GM12878 (cell line): ENCODE results near the gene KPNA1. TPM values are rescaled to one million over a fixed set of nuclear protein-coding genes. Genes with fewer than 3 reads are reported as not detected.

Source experiments
- ATAC-seq: fragments of 200-7000 bp; cut with Tn5 transposase; 3 replicates; pipeline ENCODE4 v1.9.1; 2020; ENCODE audit warnings: mild to moderate bottlenecking, moderate library complexity
- BruUV-seq: library from RNA; stranded (reverse); fragments of 400-500 nt; replicated peaks from 2 replicates; lab custom pipeline; 2021; lab: Mats Ljungman, UMichigan
- CTCF ChIA-PET: fragments of 300-600 bp; sonication (Branson Sonifier 250); formaldehyde crosslinking; extraction: SDS; loops from one replicate; lab custom pipeline; 2021; ENCODE audit warnings: inconsistent platforms; lab: Yijun Ruan, JAX
- POLR2A ChIA-PET: fragments of 350-600 bp; formaldehyde crosslinking; extraction: SDS; loops from one replicate; lab custom pipeline; 2021; ENCODE audit warnings: inconsistent platforms; lab: Charles Lee
- RAD21 ChIA-PET: fragments of 300-600 bp; sonication (Branson Sonifier 250); formaldehyde crosslinking; loops from one replicate; lab custom pipeline; 2023; ENCODE audit warnings: antibody characterized with exemption; ENCODE audit not compliant: unreplicated experiment; lab: Charles Lee
- SMC1A ChIA-PET: fragments of 300-600 bp; sonication (Branson Sonifier 250); formaldehyde crosslinking; loops from one replicate; lab custom pipeline; 2023; ENCODE audit not compliant: unreplicated experiment, uncharacterized antibody; lab: Charles Lee
- DNase-seq: peaks from one replicate; pipeline ENCODE4 v3.0.0-alpha.2; 2011; ENCODE audit warnings: low read depth, low spot score
- FAIRE-seq: peaks from 3 replicates; lab custom pipeline; 2011; peaks lifted over from hg19 to GRCh38; lab: Jason Lieb, UNC
- H2AFZ ChIP-seq: 2 replicates; pipeline ENCODE4 v1.6.0; 2011; ENCODE audit warnings: low read depth, low read length, control low read depth; ENCODE audit not compliant: control insufficient read depth
- H3K27ac ChIP-seq: 2 replicates; pipeline ENCODE4 v1.5.1; 2011; ENCODE audit warnings: control low read depth; ENCODE audit not compliant: control insufficient read depth, insufficient read depth
- H3K27me3 ChIP-seq, 2 experiments: replicated peaks in 1 of 2; 2 replicates each; pipeline versions ENCODE4 v1.6.0 to v1.6.1; 2011; ENCODE audit warnings: low read length in 1 of 2; ENCODE audit not compliant: control insufficient read depth in 2 of 2, insufficient read depth in 2 of 2
- H3K36me3 ChIP-seq, 2 experiments: 2 replicates each; pipeline ENCODE4 v1.5.1; 2011; ENCODE audit warnings: low read length in 1 of 2; ENCODE audit not compliant: control insufficient read depth in 2 of 2, insufficient read depth in 2 of 2
- H3K4me1 ChIP-seq: 2 replicates; pipeline ENCODE4 v1.6.1; 2011; ENCODE audit warnings: mild to moderate bottlenecking, low read length, moderate library complexity, mixed read lengths; ENCODE audit not compliant: control insufficient read depth, insufficient read depth
- H3K4me2 ChIP-seq: 2 replicates; pipeline ENCODE4 v1.6.0; 2011; ENCODE audit warnings: control low read depth; ENCODE audit not compliant: control insufficient read depth, insufficient read depth
- H3K4me3 ChIP-seq: fragments of 200-600 bp; sonication (generic); 2 replicates; pipeline ENCODE4 v1.5.1; 2016
- H3K79me2 ChIP-seq: 2 replicates; pipeline ENCODE4 v1.6.0; 2011; ENCODE audit warnings: low read length; ENCODE audit not compliant: control insufficient read depth, insufficient read depth
- H3K9ac ChIP-seq: 2 replicates; pipeline ENCODE4 v1.8.0; 2011; ENCODE audit warnings: low read length, control low read depth, mixed read lengths; ENCODE audit not compliant: control insufficient read depth, insufficient read depth
- H3K9me3 ChIP-seq: replicated peaks from 3 replicates; pipeline ENCODE4 v1.5.1; 2011; ENCODE audit warnings: mild to moderate bottlenecking, low read length; ENCODE audit not compliant: control insufficient read depth, insufficient read depth
- H4K20me1 ChIP-seq: 2 replicates; pipeline ENCODE4 v1.6.0; 2011; ENCODE audit not compliant: control insufficient read depth, insufficient read depth
- CEBPB ChIP-seq, 2 experiments: fragments of 150-350 bp in 1 of 2; IDR thresholded peaks; 2 replicates each; pipeline ENCODE4 v1.6.1; 2012 to 2014; ENCODE audit warnings: low read depth in 2 of 2, low read length in 2 of 2, borderline replicate concordance in 1 of 2, inconsistent platforms in 1 of 2
- IKZF2 ChIP-seq, 2 experiments: fragments of 450-650 bp; IDR thresholded peaks; 2 replicates each; pipeline ENCODE4 v1.6.1; 2017; ENCODE audit warnings: mild to moderate bottlenecking in 2 of 2, moderate library complexity in 2 of 2
- MAX ChIP-seq: IDR thresholded peaks from 2 replicates; pipeline ENCODE4 v1.6.1; 2012; ENCODE audit warnings: low read depth, low read length, improper control_type of control experiment
- NFXL1 ChIP-seq: fragments of 450-650 bp; IDR thresholded peaks from 2 replicates; pipeline ENCODE4 v1.6.1; 2017; ENCODE audit warnings: antibody characterized with exemption, mild to moderate bottlenecking, borderline replicate concordance
- NRF1 ChIP-seq: conservative IDR thresholded peaks from 2 replicates; pipeline ENCODE4 v1.6.1; 2011; ENCODE audit warnings: mild to moderate bottlenecking, low read depth, low read length, improper control_type of control experiment
- PBX3 ChIP-seq: IDR thresholded peaks from 2 replicates; pipeline ENCODE4 v1.6.1; 2011; ENCODE audit warnings: mild to moderate bottlenecking, low read depth, low read length, moderate library complexity; ENCODE audit not compliant: insufficient replicate concordance
- RAD21 ChIP-seq: IDR thresholded peaks from 2 replicates; pipeline ENCODE4 v1.6.1; 2011; ENCODE audit warnings: mild to moderate bottlenecking, low read depth, low read length, moderate library complexity; ENCODE audit not compliant: insufficient read depth
- RB1 ChIP-seq: fragments of 450-650 bp; formaldehyde crosslinking; IDR thresholded peaks from 2 replicates; pipeline ENCODE4 v1.6.1; 2017; ENCODE audit warnings: mild to moderate bottlenecking, borderline replicate concordance
- RELB ChIP-seq: fragments of 450-650 bp; IDR thresholded peaks from 2 replicates; pipeline ENCODE4 v1.6.1; 2017; ENCODE audit warnings: low read depth, mild to moderate bottlenecking, moderate library complexity
- RUNX3 ChIP-seq: IDR thresholded peaks from 2 replicates; pipeline ENCODE4 v1.6.1; 2012; ENCODE audit warnings: low read length, inconsistent platforms
- SMC3 ChIP-seq: IDR thresholded peaks from 2 replicates; pipeline ENCODE4 v1.6.1; 2011; ENCODE audit warnings: low read length, improper control_type of control experiment, borderline replicate concordance
- SRF ChIP-seq, 2 experiments: IDR thresholded peaks; 2 replicates each; pipeline ENCODE4 v1.6.1; 2011; ENCODE audit warnings: low read depth in 2 of 2, low read length in 2 of 2, mild to moderate bottlenecking in 1 of 2, moderate library complexity in 1 of 2
- TCF12 ChIP-seq: IDR thresholded peaks from 2 replicates; pipeline ENCODE4 v1.6.1; 2011; ENCODE audit warnings: low read depth, mild to moderate bottlenecking, low read length
- YBX1 ChIP-seq: fragments of 450-650 bp; IDR thresholded peaks from 2 replicates; pipeline ENCODE4 v1.6.1; 2016; ENCODE audit warnings: antibody characterized with exemption
- ZBED1 ChIP-seq: IDR thresholded peaks from 2 replicates; pipeline ENCODE4 v1.6.1; 2016; ENCODE audit warnings: borderline replicate concordance
- ZNF207 ChIP-seq: fragments of 450-650 bp; IDR thresholded peaks from 2 replicates; pipeline ENCODE4 v1.6.1; 2014; ENCODE audit warnings: antibody characterized with exemption, mild to moderate bottlenecking, borderline replicate concordance
- WGBS: methylation state at CpG from one replicate; pipeline ENCODE4 v1.1.6; 2016; ENCODE audit warnings: low lambda C conversion rate; ENCODE audit not compliant: insufficient replicate concordance, insufficient coverage; ENCODE audit errors: missing lambda C conversion rate; 5-methylcytosine and 5-hydroxymethylcytosine counted together
- in situ Hi-C: fragments of 300-500 bp; cut with MboI; formaldehyde crosslinking; loops from 9 replicates; pipeline ENCODE4 v1.14.3; 2018; ENCODE audit warnings: mixed read lengths
- intact Hi-C: fragments of 100-400 bp; cut with micrococcal nuclease; formaldehyde crosslinking; loops from one replicate; pipeline ENCODE4 v1.14.2; 2022; ENCODE audit not compliant: unreplicated experiment
- polyA plus RNA-seq, 11 experiments: library from polyadenylated mRNA; depleted of rRNA in 4 of 11; unstranded in 6 of 11; stranded (reverse) in 5 of 11; fragments of >200 nt; fragmentation: Nextera tagmentation in 4 of 11; fragmentation: Illumina TruSeq in 1 of 11; extraction: Ambion mirVana in 4 of 11; extraction: Trizol in 1 of 11; gene quantifications; 1 replicate in 1 of 11; 2 replicates in 10 of 11; pipeline versions ENCODE4 v1.2.1 to v1.2.3, GENCODE V29; 2011 to 2016; ENCODE audit warnings: inconsistent platforms in 2 of 11, missing spikeins in 2 of 11, low read depth in 1 of 11
- total RNA-seq, 4 experiments: library from RNA; depleted of rRNA in 3 of 4; stranded (reverse); fragments of >200 nt in 3 of 4; fragmentation: Illumina TruSeq in 1 of 4; extraction: Trizol in 1 of 4; gene quantifications; 2 replicates each; pipeline versions ENCODE4 v1.2.1 to v1.2.3, GENCODE V29; 2013 to 2021

Gene KPNA1
- total and polyA plus RNA-seq, 10 of the 15 experiments (the other 5 are each of a cell fraction or from before 2014, with no cell fraction given) = 8.5 to 52.7 (median 41.0) TPM

GRCh38 chr3:122392868-122393844 is 121.6 kb downstream of the KPNA1 start:
- H3K4me2 ChIP-seq = no peak overlapping the region
- H4K20me1 ChIP-seq = no peaks in the 10 kb centered on the region
- no peak overlapping the region for H3K9ac ChIP-seq
- H3K36me3 ChIP-seq = peaks cover 2 to 6% of the 10 kb centered on the region in 2 experiments; a peak in 2 of 4 replicates
- FAIRE-seq (peak; percentile 82), DNase-seq (no peak), ATAC-seq (peak; percentile 59)
- no peak overlapping the region for H3K4me3 ChIP-seq
- H3K27ac ChIP-seq = no peak overlapping the region
- H3K4me1 ChIP-seq = no peaks in the 10 kb centered on the region; the same call in 1 of the 2 replicates
- no peaks in the 10 kb centered on the region for H3K27me3 ChIP-seq
- intact Hi-C loops (loop anchor here (1.0 to 10.0 kb wide), 3 partner anchors 142 to 632 kb away; partner anchors contain the start of gene SEMA5B), in situ Hi-C loops (no loop called here)
- ChIA-PET CTCF (interaction anchor here (0.6 to 6.3 kb wide), 54 partner anchors 9 to 650 kb away, joined by 3 to 72 read pairs (median 4); partner anchors contain the start of genes FAM162A, KPNA1, MIX23 and PARP14), POLR2A (interaction anchor here (1.0 to 1.7 kb wide), 5 partner anchors 9 to 287 kb away, joined by 3 to 11 read pairs (median 4); partner anchors contain the start of genes FAM162A, MIX23, PARP14 and WDR5B), RAD21 (interaction anchor here (0.6 to 3.2 kb wide), 20 partner anchors 9 to 322 kb away, joined by 3 to 22 read pairs (median 4); partner anchors contain the start of genes FAM162A and WDR5B), SMC1A (interaction anchor here (0.6 to 6.7 kb wide), 31 partner anchors 9 to 1165 kb away, joined by 3 to 70 read pairs (median 4); partner anchors contain the start of genes FAM162A and WDR5B)
- WGBS = 0% methylated on average over 2 of the region's 2 CpGs
- BruUV-seq = no TSS peak
- H2AFZ ChIP-seq = no peak overlapping the region
- no peaks in the 10 kb centered on the region for H3K9me3 ChIP-seq
- H3K79me2 ChIP-seq = peaks cover 27% of the 10 kb centered on the region
- TF ChIP-seq ZBED1 = no peak
- no peak for TF ChIP-seq RUNX3
- no peak for TF ChIP-seq PBX3
- TF ChIP-seq ZNF207 = no peak
- no peak for TF ChIP-seq NRF1
- no peak for TF ChIP-seq YBX1
- TF ChIP-seq MAX = no peak
- no peak for TF ChIP-seq RELB
- TF ChIP-seq NFXL1 = no peak
- TF ChIP-seq RAD21 = peak; percentile 88
- TF ChIP-seq CEBPB (IDR thresholded peaks at IDR 0.05; ENCODE audit: borderline replicate concordance in 1 of 2, low read depth in 2 of 2, low read length in 2 of 2) = no peak
- no peak for TF ChIP-seq SRF (IDR thresholded peaks at IDR 0.05; ENCODE audit: low read depth in 2 of 2, low read length in 2 of 2)
- 0 out of 2 replicates have a peak, but pooled peaks have one; percentile 27 for TF ChIP-seq RB1
- TF ChIP-seq IKZF2 (IDR thresholded peaks at IDR 0.05) = peak; percentile 34 to 65; a peak in 2 of 4 replicates
- no peak for TF ChIP-seq TCF12
- peak; percentile 43; the same call in 1 of the 2 replicates for TF ChIP-seq SMC3
